Panc1 (cell line): ENCODE measurements around the gene DYNC1H1.
"Not testable (repeated sequence)": the region's sequence is repeated elsewhere in the genome, so short reads cannot be mapped to it uniquely, and the experiment has no call there.

ENCODE experiments used
- POLR2AphosphoS5 ChIP-seq: IDR thresholded peaks from 2 replicates; pipeline ENCODE4 v1.6.1; 2012; ENCODE audit warnings: mild to moderate bottlenecking, low read depth, low read length, moderate library complexity
- SIN3A ChIP-seq: IDR thresholded peaks from 2 replicates; pipeline ENCODE4 v1.6.1; 2012; ENCODE audit warnings: low read depth, mild to moderate bottlenecking, low read length, moderate library complexity, borderline replicate concordance; ENCODE audit not compliant: insufficient read depth
- TF ChIP-seq, protein P1 (sequence below): fragments of 450-650 bp; IDR thresholded peaks from 2 replicates; pipeline ENCODE4 v1.5.1; 2017; ENCODE audit warnings: mild to moderate bottlenecking
- TF ChIP-seq, protein P2 (sequence below), 2 experiments: IDR thresholded peaks; 2 replicates each; pipeline ENCODE4 v1.6.1; 2011 to 2012; ENCODE audit warnings: low read depth in 2 of 2, control low read depth in 1 of 2, low read length in 1 of 2, mild to moderate bottlenecking in 1 of 2, moderate library complexity in 1 of 2; ENCODE audit not compliant: insufficient read depth in 1 of 2

GRCh38 chr14:101971458-101971857, 7.1 kb downstream of the DYNC1H1 start:
- TF ChIP-seq, protein P1, sequence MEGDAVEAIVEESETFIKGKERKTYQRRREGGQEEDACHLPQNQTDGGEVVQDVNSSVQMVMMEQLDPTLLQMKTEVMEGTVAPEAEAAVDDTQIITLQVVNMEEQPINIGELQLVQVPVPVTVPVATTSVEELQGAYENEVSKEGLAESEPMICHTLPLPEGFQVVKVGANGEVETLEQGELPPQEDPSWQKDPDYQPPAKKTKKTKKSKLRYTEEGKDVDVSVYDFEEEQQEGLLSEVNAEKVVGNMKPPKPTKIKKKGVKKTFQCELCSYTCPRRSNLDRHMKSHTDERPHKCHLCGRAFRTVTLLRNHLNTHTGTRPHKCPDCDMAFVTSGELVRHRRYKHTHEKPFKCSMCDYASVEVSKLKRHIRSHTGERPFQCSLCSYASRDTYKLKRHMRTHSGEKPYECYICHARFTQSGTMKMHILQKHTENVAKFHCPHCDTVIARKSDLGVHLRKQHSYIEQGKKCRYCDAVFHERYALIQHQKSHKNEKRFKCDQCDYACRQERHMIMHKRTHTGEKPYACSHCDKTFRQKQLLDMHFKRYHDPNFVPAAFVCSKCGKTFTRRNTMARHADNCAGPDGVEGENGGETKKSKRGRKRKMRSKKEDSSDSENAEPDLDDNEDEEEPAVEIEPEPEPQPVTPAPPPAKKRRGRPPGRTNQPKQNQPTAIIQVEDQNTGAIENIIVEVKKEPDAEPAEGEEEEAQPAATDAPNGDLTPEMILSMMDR, result not testable (repeated sequence)
- TF ChIP-seq POLR2AphosphoS5, SIN3A: not testable (repeated sequence)
- TF ChIP-seq, protein P2, sequence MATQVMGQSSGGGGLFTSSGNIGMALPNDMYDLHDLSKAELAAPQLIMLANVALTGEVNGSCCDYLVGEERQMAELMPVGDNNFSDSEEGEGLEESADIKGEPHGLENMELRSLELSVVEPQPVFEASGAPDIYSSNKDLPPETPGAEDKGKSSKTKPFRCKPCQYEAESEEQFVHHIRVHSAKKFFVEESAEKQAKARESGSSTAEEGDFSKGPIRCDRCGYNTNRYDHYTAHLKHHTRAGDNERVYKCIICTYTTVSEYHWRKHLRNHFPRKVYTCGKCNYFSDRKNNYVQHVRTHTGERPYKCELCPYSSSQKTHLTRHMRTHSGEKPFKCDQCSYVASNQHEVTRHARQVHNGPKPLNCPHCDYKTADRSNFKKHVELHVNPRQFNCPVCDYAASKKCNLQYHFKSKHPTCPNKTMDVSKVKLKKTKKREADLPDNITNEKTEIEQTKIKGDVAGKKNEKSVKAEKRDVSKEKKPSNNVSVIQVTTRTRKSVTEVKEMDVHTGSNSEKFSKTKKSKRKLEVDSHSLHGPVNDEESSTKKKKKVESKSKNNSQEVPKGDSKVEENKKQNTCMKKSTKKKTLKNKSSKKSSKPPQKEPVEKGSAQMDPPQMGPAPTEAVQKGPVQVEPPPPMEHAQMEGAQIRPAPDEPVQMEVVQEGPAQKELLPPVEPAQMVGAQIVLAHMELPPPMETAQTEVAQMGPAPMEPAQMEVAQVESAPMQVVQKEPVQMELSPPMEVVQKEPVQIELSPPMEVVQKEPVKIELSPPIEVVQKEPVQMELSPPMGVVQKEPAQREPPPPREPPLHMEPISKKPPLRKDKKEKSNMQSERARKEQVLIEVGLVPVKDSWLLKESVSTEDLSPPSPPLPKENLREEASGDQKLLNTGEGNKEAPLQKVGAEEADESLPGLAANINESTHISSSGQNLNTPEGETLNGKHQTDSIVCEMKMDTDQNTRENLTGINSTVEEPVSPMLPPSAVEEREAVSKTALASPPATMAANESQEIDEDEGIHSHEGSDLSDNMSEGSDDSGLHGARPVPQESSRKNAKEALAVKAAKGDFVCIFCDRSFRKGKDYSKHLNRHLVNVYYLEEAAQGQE (IDR thresholded peaks at IDR 0.05; ENCODE audit: insufficient read depth in 1 of 2, low read depth in 2 of 2, low read length in 1 of 2), result not testable (repeated sequence)
